NCI-H2196 (cell line): ENCODE data around the gene NSUN5.
"Not testable (repeated sequence)": the region's sequence is repeated elsewhere in the genome, so short reads cannot be mapped to it uniquely, and the experiment has no call there.

Experiments used
- DNase-seq: peaks from one replicate; lab custom pipeline; 2025; ENCODE audit not compliant: unreplicated experiment; lab: John Stamatoyannopoulos, UW

NSUN5 gene

GRCh38 chr7:73308665-73309214 lies at the start of gene NSUN5:
TSS of gene NSUN5 (minus strand) at chr7:73308826. CDS start at chr7:73308790, 36 bp downstream.
- DNase-seq = peak; percentile 88

GRCh38 chr7:73356159-73356558 lies 47.5 kb upstream of the NSUN5 start:
- no peak for DNase-seq

GRCh38 chr7:73354821-73355220 lies 46.2 kb upstream of the NSUN5 start:
- no peak for DNase-seq

- no peak for DNase-seq
These were observed 45.6 kb upstream of the NSUN5 start for GRCh38 chr7:73354196-73354595.

- DNase-seq = no peak
These were observed 44.6 kb upstream of the NSUN5 start for GRCh38 chr7:73353243-73353642.

GRCh38 chr7:73352784-73353183 lies 44.2 kb upstream of the NSUN5 start:
- DNase-seq = no peak

GRCh38 chr7:73351447-73352167 lies 43.0 kb upstream of the NSUN5 start:
- DNase-seq = no peak

GRCh38 chr7:73350306-73351068 lies 41.9 kb upstream of the NSUN5 start:
- DNase-seq = no peak

- DNase-seq = no peak
These were observed 41.1 kb upstream of the NSUN5 start for GRCh38 chr7:73349763-73350162.

GRCh38 chr7:73345951-73346350 lies 37.3 kb upstream of the NSUN5 start:
- DNase-seq = no peak

- no peak for DNase-seq
These were observed 36.9 kb upstream of the NSUN5 start for GRCh38 chr7:73345538-73345937.

GRCh38 chr7:73343671-73344380 lies 35.2 kb upstream of the NSUN5 start:
- no peak for DNase-seq

- peak; percentile 55 for DNase-seq
These were observed 34.0 kb upstream of the NSUN5 start for GRCh38 chr7:73342645-73343044.

GRCh38 chr7:73341877-73342276 lies 33.3 kb upstream of the NSUN5 start:
- no peak for DNase-seq

GRCh38 chr7:73340514-73340913 lies 31.9 kb upstream of the NSUN5 start:
- no peak for DNase-seq

- DNase-seq = no peak
These were observed 29.7 kb upstream of the NSUN5 start for GRCh38 chr7:73338321-73338720.

- DNase-seq = no peak
These were observed 23.8 kb upstream of the NSUN5 start for GRCh38 chr7:73332447-73332846.

- no peak for DNase-seq
These were observed 22.1 kb upstream of the NSUN5 start for GRCh38 chr7:73330772-73331171.

- no peak for DNase-seq
These were observed 21.4 kb upstream of the NSUN5 start for GRCh38 chr7:73329861-73330581.

- DNase-seq = no peak
These were observed 20.1 kb upstream of the NSUN5 start for GRCh38 chr7:73328696-73329095.

- DNase-seq = not testable (repeated sequence)
These were observed 19.3 kb upstream of the NSUN5 start, which contains the start of the genes FKBP6 and TRIM50 for GRCh38 chr7:73327922-73328321. TSS of gene FKBP6 (plus strand) at chr7:73328161. CDS start at chr7:73328429, 268 bp downstream. TSS of gene TRIM50 (minus strand) at chr7:73328082. CDS start at chr7:73324787, 3,295 bp downstream.
